H4 (cell line): ENCODE data around the gene SLC49A3. TPM values are rescaled to one million over a fixed set of nuclear protein-coding genes. Genes with fewer than 3 reads are reported as not detected.
"Not testable (repeated sequence)": the region's sequence is repeated elsewhere in the genome, so short reads cannot be mapped to it uniquely, and the experiment has no call there.

Source experiments
- DNase-seq: peaks from one replicate; pipeline ENCODE4 v3.0.0-alpha.2; 2015; ENCODE audit warnings: low spot score
- total RNA-seq: library from RNA; depleted of rRNA; stranded (reverse); fragments of >200 nt; shearing (Covaris generic); gene quantifications from 2 replicates; pipeline ENCODE4 v1.2.3, GENCODE V29; 2014

Gene SLC49A3
- total RNA-seq, 1 experiment from 2014 or later = not detected

- no peak for DNase-seq
These were observed 7.1 kb downstream of the SLC49A3 start for GRCh38 chr4:681736-682451.

GRCh38 chr4:680928-681645 is 7.9 kb downstream of the SLC49A3 start:
- DNase-seq = no peak

- DNase-seq = no peak
These were observed 8.4 kb downstream of the SLC49A3 start for GRCh38 chr4:680551-680927.

GRCh38 chr4:680091-680490 is 8.9 kb downstream of the SLC49A3 start:
- no peak for DNase-seq

GRCh38 chr4:679629-680028 is 9.3 kb downstream of the SLC49A3 start:
- no peak for DNase-seq

GRCh38 chr4:679104-679481 is 9.9 kb downstream of the SLC49A3 start:
- no peak for DNase-seq

GRCh38 chr4:678331-679103 is 10.4 kb downstream of the SLC49A3 start:
- no peak for DNase-seq

- no peak for DNase-seq
These were observed 11.3 kb downstream of the SLC49A3 start for GRCh38 chr4:677431-678293.

GRCh38 chr4:676871-677235 is 12.1 kb downstream of the SLC49A3 start:
- no peak for DNase-seq

- no peak for DNase-seq
These were observed 12.7 kb downstream of the SLC49A3 start for GRCh38 chr4:675980-676870.

- DNase-seq = no peak
These were observed 13.7 kb downstream of the SLC49A3 start for GRCh38 chr4:675036-675882.

- DNase-seq = peak; percentile 97
These were observed 14.5 kb downstream of the SLC49A3 start, which contains the start of the genes ATP5ME and MYL5 for GRCh38 chr4:674172-675035. Gene ATP5ME (minus strand): TSS chr4:674276. CDS start chr4:674247, 29 bp downstream. Gene MYL5 (plus strand): TSS chr4:674542. CDS start chr4:678027, 3,485 bp downstream.

- no peak for DNase-seq
These were observed 15.4 kb downstream of the SLC49A3 start for GRCh38 chr4:673349-674091.

- DNase-seq = no peak
These were observed 17.2 kb downstream of the SLC49A3 start for GRCh38 chr4:671769-672168.

GRCh38 chr4:669806-670559 is 19.0 kb downstream of the SLC49A3 start:
- DNase-seq = not testable (repeated sequence)

- not testable (repeated sequence) for DNase-seq
These were observed 20.7 kb downstream of the SLC49A3 start for GRCh38 chr4:668219-668618.

- no peak for DNase-seq
These were observed 21.4 kb downstream of the SLC49A3 start for GRCh38 chr4:667545-667925.
